Peyer's patch (tissue), 4 donors: ENCODE results near the gene GREB1.

Source experiments
- CTCF ChIP-seq, 6 experiments: fragments of 450-650 bp in 4 of 6; fragments of 200-600 bp in 2 of 6; sonication (generic) in 1 of 6; IDR thresholded peaks; one replicate each; pipeline ENCODE4 v1.5.1; 2017 to 2019; ENCODE audit warnings: antibody characterized with exemption in 6 of 6, mild to moderate bottlenecking in 3 of 6, moderate library complexity in 1 of 6
- POLR2A ChIP-seq, 2 donors: fragments of 450-650 bp; IDR thresholded peaks; one replicate each; pipeline ENCODE4 v1.5.1; 2017; ENCODE audit warnings: antibody characterized with exemption in 2 of 2, mild to moderate bottlenecking in 2 of 2, moderate library complexity in 2 of 2

GRCh38 chr2:11517906-11518305, 15.9 kb upstream of the GREB1 start:
- no peak for TF ChIP-seq CTCF (IDR thresholded peaks at IDR 0.05)
- no peak for TF ChIP-seq POLR2A (IDR thresholded peaks at IDR 0.05)
